GM13977 (cell line): ENCODE results near the gene TMEM232.
"Not testable (repeated sequence)": the region's sequence is repeated elsewhere in the genome, so short reads cannot be mapped to it uniquely, and the experiment has no call there.

Experiments used
- DNase-seq: peaks from one replicate; pipeline ENCODE4 v3.0.0; 2012; ENCODE audit warnings: low spot score
- CTCF ChIP-seq: IDR thresholded peaks from 2 replicates; pipeline ENCODE4 v1.5.1; 2012; ENCODE audit warnings: mild to moderate bottlenecking, control low read depth; ENCODE audit not compliant: insufficient read depth; ENCODE audit errors: extremely low read depth, missing control alignments
- in situ Hi-C: fragments of 300-500 bp; cut with MboI; formaldehyde crosslinking; loops from one replicate; pipeline ENCODE4 v1.12.0; 2022; ENCODE audit warnings: low sequenced_read_pairs, low pct_unique_long_range_greater_than_20kb, mixed read lengths, inconsistent platforms; ENCODE audit not compliant: unreplicated experiment

The TMEM232 gene

GRCh38 chr5:110686270-110686669 lies 40.2 kb downstream of the TMEM232 start:
- DNase-seq, result no peak
- no peak for TF ChIP-seq CTCF
- in situ Hi-C loops, result no loop called here

- in situ Hi-C loops, result no loop called here
- TF ChIP-seq CTCF, result no peak
- no peak for DNase-seq
Measured at GRCh38 chr5:110681953-110682352, 44.5 kb downstream of the TMEM232 start.

GRCh38 chr5:110681109-110681508 lies 45.4 kb downstream of the TMEM232 start:
- no peak for TF ChIP-seq CTCF
- in situ Hi-C loops, result no loop called here
- no peak for DNase-seq

- in situ Hi-C loops, DNase-seq: not testable (repeated sequence)
Measured at GRCh38 chr5:110676554-110676953, 49.9 kb downstream of the TMEM232 start.

GRCh38 chr5:110665184-110665726 lies 61.2 kb downstream of the TMEM232 start:
- no peak for TF ChIP-seq CTCF
- in situ Hi-C loops, result no loop called here
- no peak for DNase-seq

- no peak for TF ChIP-seq CTCF
- no peak for DNase-seq
- in situ Hi-C loops, result no loop called here
Measured at GRCh38 chr5:110663525-110663924, 62.9 kb downstream of the TMEM232 start.

GRCh38 chr5:110658006-110658405 lies 68.5 kb downstream of the TMEM232 start:
- no peak for DNase-seq
- TF ChIP-seq CTCF, result no peak
- in situ Hi-C loops, result no loop called here
